GM23248 (cell line): ENCODE results near the gene ZNF580. TPM values are rescaled to one million over a fixed set of nuclear protein-coding genes. Genes with fewer than 3 reads are reported as not detected.

Experiments used
- DNase-seq: peaks from one replicate; pipeline ENCODE4 v3.0.0-alpha.2; 2015
- H2AFZ ChIP-seq: fragments of 200-600 bp; sonication (generic); 2 replicates; pipeline ENCODE4 v1.6.1; 2016; ENCODE audit warnings: antibody characterized with exemption
- H3F3A ChIP-seq: fragments of 200-600 bp; sonication (generic); 2 replicates; pipeline ENCODE4 v1.6.1; 2016; ENCODE audit warnings: mild to moderate bottlenecking, antibody characterized with exemption, mixed run types; ENCODE audit not compliant: insufficient read depth
- H3K27ac ChIP-seq: fragments of 200-600 bp; sonication (generic); 2 replicates; pipeline ENCODE4 v1.5.1; 2016; ENCODE audit warnings: mild to moderate bottlenecking
- H3K27me3 ChIP-seq: fragments of 200-600 bp; sonication (generic); replicated peaks from 2 replicates; pipeline ENCODE4 v1.6.1; 2016; ENCODE audit warnings: mild to moderate bottlenecking; ENCODE audit not compliant: insufficient read depth
- H3K36me3 ChIP-seq: fragments of 200-600 bp; sonication (generic); 2 replicates; pipeline ENCODE4 v1.6.1; 2016; ENCODE audit warnings: low read depth, mild to moderate bottlenecking
- H3K4me1 ChIP-seq: fragments of 200-600 bp; sonication (generic); 2 replicates; pipeline ENCODE4 v1.6.1; 2016; ENCODE audit warnings: mild to moderate bottlenecking; ENCODE audit not compliant: insufficient read depth
- H3K4me2 ChIP-seq: fragments of 200-600 bp; sonication (generic); one replicate; pipeline ENCODE4 v1.6.1; 2016; ENCODE audit warnings: mild to moderate bottlenecking; ENCODE audit not compliant: unreplicated experiment
- H3K4me3 ChIP-seq: fragments of 200-600 bp; sonication (generic); 2 replicates; pipeline ENCODE4 v1.5.1; 2016; ENCODE audit warnings: mild to moderate bottlenecking
- H3K79me2 ChIP-seq: fragments of 200-600 bp; sonication (generic); 2 replicates; pipeline ENCODE4 v1.6.1; 2016; ENCODE audit warnings: mild to moderate bottlenecking; ENCODE audit not compliant: insufficient read depth
- H3K9ac ChIP-seq: fragments of 200-600 bp; sonication (generic); 2 replicates; pipeline ENCODE4 v1.6.1; 2016; ENCODE audit warnings: mild to moderate bottlenecking
- H3K9me2 ChIP-seq: fragments of 200-600 bp; sonication (generic); 2 replicates; pipeline ENCODE4 v1.6.1; 2016; ENCODE audit warnings: mixed run types, mild to moderate bottlenecking, moderate library complexity; ENCODE audit not compliant: insufficient read depth
- H3K9me3 ChIP-seq: fragments of 200-600 bp; sonication (generic); one replicate; pipeline ENCODE4 v1.6.1; 2017; ENCODE audit warnings: low read depth
- H4K20me1 ChIP-seq: fragments of 200-600 bp; sonication (generic); 2 replicates; pipeline ENCODE4 v1.6.0; 2016; ENCODE audit not compliant: insufficient read depth
- EZH2 ChIP-seq: fragments of 200-600 bp; sonication (generic); IDR thresholded peaks from 2 replicates; pipeline ENCODE4 v1.6.1; 2018; ENCODE audit warnings: antibody characterized with exemption, mild to moderate bottlenecking; ENCODE audit not compliant: insufficient read depth, poor library complexity, severe bottlenecking
- EZH2phosphoT487 ChIP-seq: fragments of 200-600 bp; sonication (generic); IDR thresholded peaks from 2 replicates; pipeline ENCODE4 v1.6.1; 2018; ENCODE audit warnings: antibody characterized with exemption, moderate library complexity, mild to moderate bottlenecking, low read depth; ENCODE audit not compliant: insufficient read depth
- WGBS, 2 experiments: methylation state at CpG; one replicate each; pipeline ENCODE4 v1.1.6; 2015 to 2017; ENCODE audit warnings: low lambda C conversion rate in 2 of 2, low coverage in 1 of 2; ENCODE audit errors: missing lambda C conversion rate in 2 of 2; 5-methylcytosine and 5-hydroxymethylcytosine counted together
- in situ Hi-C: fragments of 300-500 bp; cut with MboI; formaldehyde crosslinking; loops from 2 replicates; pipeline ENCODE4 v1.15.0; 2020
- polyA plus RNA-seq: library from polyadenylated mRNA; unstranded; fragments of >200 nt; fragmentation: Nextera tagmentation; extraction: Ambion mirVana; gene quantifications from 2 replicates; pipeline ENCODE4 v1.2.1, GENCODE V29; 2016
- total RNA-seq: library from RNA; depleted of rRNA; stranded (reverse); fragments of >200 nt; shearing (Covaris generic); gene quantifications from 2 replicates; pipeline ENCODE4 v1.2.3, GENCODE V29; 2014

ZNF580 gene
- total and polyA plus RNA-seq, 2 experiments from 2014 or later: 11.7 to 44.0 TPM

GRCh38 chr19:55609326-55609725 is 31.5 kb upstream of the ZNF580 start:
- Histone ChIP-seq H3K4me3 (no peak overlapping the region), H3K4me2 (no peak overlapping the region), H3F3A (peaks cover 6% of the 10 kb centered on the region), H3K9me3 (no peaks in the 10 kb centered on the region), H3K4me1 (peaks cover 10% of the 10 kb centered on the region), H3K9ac (no peak overlapping the region), H3K27ac (no peak overlapping the region), H3K36me3 (peaks cover 17% of the 10 kb centered on the region; the same call in 1 of the 2 replicates), H2AFZ (no peak overlapping the region), H3K9me2 (no peaks in the 10 kb centered on the region), H3K79me2 (peaks cover 69% of the 10 kb centered on the region), H3K27me3 (no peaks in the 10 kb centered on the region), H4K20me1 (peaks cover 4% of the 10 kb centered on the region; the same call in 1 of the 2 replicates)
- TF ChIP-seq EZH2 (no peak), EZH2phosphoT487 (no peak)
- WGBS, 2 experiments: 97 to 99% methylated on average over 5 of the region's 5 CpGs
- DNase-seq: no peak
- in situ Hi-C loops: no loop called here

- in situ Hi-C loops: no loop called here
- WGBS, 2 experiments: 76 to 81% methylated on average over 15 of the region's 15 CpGs
- H4K20me1 ChIP-seq: peaks cover 4% of the 10 kb centered on the region; the same call in 1 of the 2 replicates
Measured at GRCh38 chr19:55611300-55611982, 29.4 kb upstream of the ZNF580 start.

GRCh38 chr19:55611983-55612645 is 28.7 kb upstream of the ZNF580 start:
- peaks cover 60% of the 10 kb centered on the region for H3K79me2 ChIP-seq
- H4K20me1 ChIP-seq: no peaks in the 10 kb centered on the region; the same call in 1 of the 2 replicates

More at GRCh38 chr19:55611300-55611982, 29.4 kb upstream of the ZNF580 start:
- no peak for DNase-seq
- no peak overlapping the region for H3K4me2 ChIP-seq
- H3K27ac ChIP-seq: no peak overlapping the region
- no peaks in the 10 kb centered on the region for H3K9me2 ChIP-seq
- H2AFZ ChIP-seq: no peak overlapping the region
- H3K9me3 ChIP-seq: no peaks in the 10 kb centered on the region
- TF ChIP-seq EZH2 (no peak), EZH2phosphoT487 (no peak)
- no peak overlapping the region for H3K4me3 ChIP-seq
- H3K9ac ChIP-seq: no peak overlapping the region
- peaks cover 4% of the 10 kb centered on the region; the same call in 1 of the 2 replicates for H3K4me1 ChIP-seq
- H3K27me3 ChIP-seq: no peaks in the 10 kb centered on the region
- H3K79me2 ChIP-seq: peaks cover 67% of the 10 kb centered on the region
- no peaks in the 10 kb centered on the region for H3F3A ChIP-seq
- H3K36me3 ChIP-seq: peaks cover 17% of the 10 kb centered on the region; the same call in 1 of the 2 replicates

DNA sequence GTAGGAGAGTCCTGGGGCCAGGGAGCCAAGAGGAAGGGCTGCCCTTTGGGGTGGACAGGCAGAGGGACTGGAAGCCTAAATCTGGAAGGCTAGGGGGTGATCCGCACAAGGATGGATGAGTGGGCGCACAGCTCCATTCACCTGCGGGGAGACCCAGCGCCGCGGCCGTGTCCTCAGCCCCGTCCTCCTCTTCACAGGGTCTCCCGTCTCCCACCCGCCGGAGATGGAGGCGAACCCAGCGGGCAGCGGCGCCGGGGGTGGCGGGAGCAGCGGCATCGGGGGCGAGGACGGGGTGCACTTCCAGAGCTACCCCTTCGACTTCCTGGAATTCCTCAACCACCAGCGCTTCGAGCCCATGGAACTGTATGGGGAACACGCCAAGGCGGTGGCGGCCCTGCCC is 27.4 kb upstream of the ZNF580 start:
- H3K9ac ChIP-seq: no peak overlapping the region
- no peak for TF ChIP-seq EZH2phosphoT487
- no peak for TF ChIP-seq EZH2
- H3K4me1 ChIP-seq: no peaks in the 10 kb centered on the region
- H3K4me3 ChIP-seq: no peak overlapping the region
- no peaks in the 10 kb centered on the region for H3K9me2 ChIP-seq
- H3K4me2 ChIP-seq: no peak overlapping the region
- H3F3A ChIP-seq: no peaks in the 10 kb centered on the region
- no peaks in the 10 kb centered on the region for H4K20me1 ChIP-seq
- no peaks in the 10 kb centered on the region for H3K27me3 ChIP-seq
- no peak for DNase-seq
- H3K36me3 ChIP-seq: peaks cover 17% of the 10 kb centered on the region; the same call in 1 of the 2 replicates
- H3K79me2 ChIP-seq: peaks cover 48% of the 10 kb centered on the region
- WGBS, 2 experiments: 94 to 96% methylated on average over 13 to 27 of the region's 27 CpGs
- H3K27ac ChIP-seq: no peak overlapping the region
- in situ Hi-C loops: no loop called here
- H2AFZ ChIP-seq: no peak overlapping the region
- no peaks in the 10 kb centered on the region for H3K9me3 ChIP-seq

More at GRCh38 chr19:55611983-55612645, 28.7 kb upstream of the ZNF580 start:
- DNase-seq: no peak
- Histone ChIP-seq H3K4me2 (no peak overlapping the region), H3K27me3 (no peaks in the 10 kb centered on the region), H3K9ac (no peak overlapping the region), H3F3A (no peaks in the 10 kb centered on the region), H3K9me3 (no peaks in the 10 kb centered on the region), H3K4me3 (no peak overlapping the region), H3K36me3 (peaks cover 17% of the 10 kb centered on the region; the same call in 1 of the 2 replicates), H2AFZ (no peak overlapping the region), H3K9me2 (no peaks in the 10 kb centered on the region), H3K4me1 (no peaks in the 10 kb centered on the region), H3K27ac (no peak overlapping the region)
- no peak for TF ChIP-seq EZH2phosphoT487
- no peak for TF ChIP-seq EZH2
- in situ Hi-C loops: no loop called here
- 88 to 95% methylated on average over 3 of the region's 3 CpGs for WGBS, 2 experiments
